Renal cortex interstitium (tissue), 11 donors: ENCODE results near the gene CREB3L4. TPM values are rescaled to one million over a fixed set of nuclear protein-coding genes. Genes with fewer than 3 reads are reported as not detected.

ENCODE experiments used
- DNase-seq, 11 donors: peaks; one replicate each; pipeline ENCODE4 v3.0.0-alpha.2; 2013; ENCODE audit warnings: low read depth in 9 of 11, low spot score in 4 of 11; ENCODE audit errors: extremely low read depth in 1 of 11
- polyA plus RNA-seq, 3 donors: library from polyadenylated mRNA; unstranded; fragments of 120-200 nt; gene quantifications; one replicate each; pipeline ENCODE4 v1.2.1, GENCODE V29; 2013; ENCODE audit not compliant: insufficient read length in 3 of 3

The CREB3L4 gene
- polyA plus RNA-seq, 3 donors = 32.4 to 46.2 (median 34.4) TPM

DNA sequence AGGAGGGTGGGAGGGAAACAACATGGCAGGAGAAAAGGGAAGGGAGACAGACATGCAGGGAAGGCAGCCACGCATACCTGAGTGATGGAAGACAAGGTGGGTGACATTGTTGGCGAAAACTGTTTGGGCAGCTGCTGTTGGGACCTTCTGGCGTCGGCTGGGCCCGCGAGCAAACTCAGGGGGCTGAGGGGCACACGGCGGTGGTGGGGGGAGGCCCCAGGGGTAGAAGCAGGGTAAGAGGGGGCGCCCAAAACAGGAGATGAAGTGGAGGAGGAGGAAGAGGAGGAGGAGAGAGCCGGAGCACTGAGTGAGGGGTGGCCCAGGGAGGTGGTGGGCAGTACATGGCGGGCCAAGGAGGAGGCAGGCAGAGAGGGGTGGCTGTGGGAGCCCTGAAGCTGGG is 16.5 kb upstream of the CREB3L4 start:
- no peak for DNase-seq

DNA sequence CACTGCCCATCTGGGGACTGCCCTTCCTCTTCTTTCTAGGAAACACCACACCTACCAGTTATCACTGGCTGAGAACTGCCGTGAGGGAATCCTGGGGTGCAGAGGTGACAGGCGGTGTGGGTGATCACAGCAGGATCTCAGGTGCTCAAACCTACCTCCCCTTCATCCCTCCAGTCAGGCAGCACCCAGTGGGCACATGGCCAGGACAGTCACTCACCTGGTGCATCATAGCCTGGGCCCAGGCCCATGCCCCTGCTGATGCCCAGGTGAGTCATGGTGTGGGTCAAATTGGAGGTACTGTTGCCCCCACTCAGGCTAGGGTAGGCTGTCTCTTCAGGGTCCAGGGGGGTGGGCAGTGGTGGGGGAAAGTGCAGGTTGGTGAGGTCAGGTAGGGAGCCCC is 15.9 kb upstream of the CREB3L4 start:
- DNase-seq = no peak

DNA sequence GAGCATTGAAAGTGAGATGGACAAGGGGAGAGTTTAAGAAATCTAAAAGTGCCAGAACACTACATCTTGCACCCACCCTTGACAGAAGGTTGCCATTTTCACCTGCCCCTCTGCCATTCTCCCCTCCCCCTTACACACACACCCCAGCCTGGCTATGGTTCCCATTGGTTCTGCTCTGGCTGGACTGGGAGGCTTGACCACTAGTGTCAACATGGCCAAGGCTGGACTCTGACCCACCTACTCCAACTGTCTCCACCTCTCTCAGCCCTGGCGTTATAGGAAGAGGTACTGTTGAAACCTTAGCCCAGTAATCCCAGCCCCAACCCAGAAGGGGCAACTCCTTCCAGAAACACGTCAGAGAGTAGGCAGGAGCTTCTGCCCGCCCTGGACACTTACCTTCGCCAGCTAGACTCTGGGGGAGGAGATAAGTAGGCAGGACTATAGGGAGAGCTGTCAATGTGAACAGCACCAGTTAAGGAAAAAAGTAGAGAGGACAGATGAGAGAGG is 13.8 kb upstream of the CREB3L4 start:
- DNase-seq = no peak

DNA sequence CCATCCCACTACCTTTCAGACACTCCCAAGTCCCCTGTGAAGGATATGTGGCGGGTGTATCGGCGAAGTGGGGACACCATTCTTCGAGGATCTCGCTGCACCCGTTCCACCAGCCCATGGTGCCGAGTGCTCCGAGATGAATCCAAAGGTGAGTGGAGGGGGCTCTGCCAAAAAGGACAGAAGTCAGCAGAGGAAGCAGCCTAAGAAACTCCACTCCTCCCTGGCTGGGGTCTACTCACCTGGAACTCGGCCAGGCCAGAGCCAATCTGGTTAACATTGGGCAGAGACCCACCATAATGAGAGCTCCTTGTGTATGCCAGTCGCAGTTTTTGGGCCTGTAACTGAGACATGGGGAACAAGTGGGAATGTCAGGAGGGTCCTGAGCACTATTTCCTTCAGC is 12.9 kb upstream of the CREB3L4 start:
- no peak for DNase-seq

DNA sequence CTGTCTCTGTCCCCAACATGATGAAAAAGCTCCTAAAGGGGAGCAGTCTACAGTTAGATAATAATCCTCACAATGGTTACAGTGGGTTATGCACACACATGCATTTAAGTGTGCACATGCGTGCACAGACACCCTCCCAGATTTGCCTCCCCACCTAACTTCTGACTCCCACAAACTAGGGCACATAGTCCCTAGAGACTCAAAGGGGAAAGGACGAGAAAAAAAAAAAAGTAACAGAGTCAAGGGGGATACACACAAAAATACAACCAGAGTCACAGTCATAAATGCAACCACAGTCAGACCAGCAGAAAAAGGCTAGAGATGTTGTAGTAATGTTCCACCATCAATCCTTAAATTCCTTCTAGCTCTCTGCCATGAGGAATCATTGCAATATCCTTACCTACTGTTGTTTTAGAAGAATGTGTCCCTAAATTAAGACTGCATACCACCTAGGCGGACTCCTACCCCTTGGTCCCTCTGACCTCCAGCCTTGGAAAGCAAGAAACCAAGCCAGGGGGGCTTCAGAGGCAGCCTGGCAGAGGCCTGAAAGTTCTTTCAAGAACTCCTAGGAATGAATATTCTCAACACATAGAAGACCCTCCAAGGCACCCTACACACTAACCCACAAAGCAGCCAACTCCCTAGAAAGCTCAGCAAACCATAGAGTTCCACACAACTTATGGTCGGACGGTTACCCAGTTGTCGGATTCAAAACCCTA is 10.5 kb upstream of the CREB3L4 start:
- DNase-seq = no peak

DNA sequence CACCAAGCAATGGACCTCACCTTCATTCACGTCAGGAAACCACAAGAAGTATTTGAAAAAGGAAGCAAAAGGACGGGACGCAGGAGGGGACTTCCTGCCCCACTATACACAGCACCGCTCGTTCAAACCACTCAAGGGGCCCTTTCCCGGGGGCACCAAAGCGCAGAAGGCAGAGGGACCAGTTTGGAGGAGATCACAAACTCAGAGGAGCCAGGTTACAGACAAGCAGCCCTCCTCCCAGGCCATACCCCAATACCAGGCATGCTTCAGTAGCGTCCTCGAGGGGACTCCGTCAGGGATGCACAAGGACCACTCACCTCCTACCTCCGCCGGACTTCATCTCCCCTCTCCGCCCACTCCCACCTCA is 10.0 kb upstream of the CREB3L4 start:
- DNase-seq = peak in 1 of 11 donors; percentile 24

DNA sequence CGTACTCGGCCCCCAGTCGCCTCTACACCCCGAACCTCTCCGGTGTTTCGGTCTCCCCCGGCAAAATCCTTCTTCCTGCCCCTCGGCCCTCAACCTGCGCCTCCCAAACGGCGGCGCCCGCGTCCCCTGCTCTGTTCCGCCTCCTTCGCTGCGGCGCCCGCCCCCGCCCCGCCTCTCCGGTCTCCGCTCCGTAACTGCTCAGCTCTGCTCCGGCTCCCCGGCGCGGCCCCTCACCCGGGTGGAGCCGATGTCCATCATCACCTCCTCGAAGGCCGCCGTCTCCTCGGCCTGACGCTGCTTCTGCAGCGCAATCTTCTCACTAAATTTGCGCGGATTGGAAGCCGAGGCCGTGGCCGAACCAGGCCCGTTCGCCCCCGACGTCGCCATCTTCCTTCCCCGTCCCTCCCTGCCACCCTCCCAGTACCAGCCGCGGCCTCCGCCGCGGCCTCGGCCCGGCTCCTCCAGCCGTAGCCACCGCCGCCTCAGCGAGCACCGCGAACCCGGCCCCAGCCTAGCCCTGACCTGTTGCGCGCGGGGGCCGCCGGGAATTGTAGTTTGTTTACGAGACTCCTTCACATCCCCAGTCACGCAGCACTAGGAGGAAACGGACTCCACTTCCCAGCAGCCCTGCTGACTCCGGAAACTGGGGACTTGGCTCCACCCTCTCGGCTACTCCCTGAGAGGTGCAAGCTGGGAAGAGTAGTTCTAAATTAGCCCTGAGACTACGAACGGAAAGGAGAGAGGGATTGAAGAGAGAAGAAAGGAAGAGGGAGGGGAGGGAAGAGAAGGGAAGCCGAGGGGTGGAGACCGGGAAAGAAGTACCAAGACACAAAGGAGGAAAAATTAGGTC is 9.4 kb upstream of the CREB3L4 start, which contains the start of gene CRTC2:
Gene CRTC2 (minus strand): TSS at position 502 of the 850 bp plus-strand sequence. CDS start 115 bp downstream, at position 387.
- DNase-seq = peak; percentile 92 to 99 (median 97)

DNA sequence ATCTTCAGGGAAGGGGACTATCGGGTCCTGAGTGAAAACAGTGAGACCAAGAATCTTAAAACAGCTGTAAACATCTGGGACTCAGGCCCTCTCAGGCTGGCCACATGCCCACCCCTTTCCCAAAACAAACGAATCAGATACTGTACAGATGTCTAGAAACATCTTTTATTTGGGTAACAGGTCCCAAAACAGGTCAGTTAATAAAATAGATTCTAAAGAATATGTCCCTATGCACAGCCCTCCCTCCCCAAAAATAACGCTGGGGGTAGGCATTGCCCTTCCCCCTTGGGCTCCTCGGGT is 8.8 kb upstream of the CREB3L4 start:
- no peak for DNase-seq

DNA sequence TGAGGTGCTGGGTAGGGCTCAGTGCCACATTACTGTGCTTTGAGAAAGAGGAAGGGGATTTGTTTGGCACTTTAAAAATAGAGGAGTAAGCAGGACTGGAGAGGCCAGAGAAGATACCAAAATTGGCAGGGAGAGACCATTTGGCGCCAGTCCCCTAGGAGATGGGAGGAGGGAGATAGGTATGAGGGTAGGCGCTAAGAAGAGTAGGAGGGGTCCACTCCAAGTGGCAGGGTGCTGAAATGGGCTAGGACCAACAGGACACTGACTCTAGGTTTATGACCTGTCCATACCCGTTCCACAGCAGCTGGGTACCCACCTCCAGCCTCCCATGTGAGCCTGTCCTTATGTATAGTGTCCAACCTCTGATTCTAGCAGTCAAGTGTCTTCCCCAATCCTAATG is 8.2 kb upstream of the CREB3L4 start:
- DNase-seq = no peak

DNA sequence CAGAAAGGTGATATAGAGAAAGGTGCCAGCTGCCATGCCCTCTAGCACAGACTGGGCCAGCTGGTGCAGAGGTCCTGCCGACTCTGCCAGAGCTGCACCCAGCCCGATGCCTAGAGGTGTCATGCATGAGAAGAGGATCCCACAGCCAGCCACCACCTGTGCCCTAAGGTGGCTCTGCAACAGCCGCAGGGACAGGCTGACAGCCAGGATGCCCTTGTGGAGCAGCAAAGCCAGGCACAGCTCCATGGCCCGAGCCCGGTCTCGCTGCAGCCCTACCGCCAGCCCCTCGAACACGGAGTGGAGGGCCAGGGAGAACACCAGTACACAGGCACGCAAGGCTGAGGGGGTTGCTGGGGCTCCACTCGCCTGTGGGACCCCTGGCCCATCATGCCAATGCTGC is 7.5 kb upstream of the CREB3L4 start:
- DNase-seq = no peak

DNA sequence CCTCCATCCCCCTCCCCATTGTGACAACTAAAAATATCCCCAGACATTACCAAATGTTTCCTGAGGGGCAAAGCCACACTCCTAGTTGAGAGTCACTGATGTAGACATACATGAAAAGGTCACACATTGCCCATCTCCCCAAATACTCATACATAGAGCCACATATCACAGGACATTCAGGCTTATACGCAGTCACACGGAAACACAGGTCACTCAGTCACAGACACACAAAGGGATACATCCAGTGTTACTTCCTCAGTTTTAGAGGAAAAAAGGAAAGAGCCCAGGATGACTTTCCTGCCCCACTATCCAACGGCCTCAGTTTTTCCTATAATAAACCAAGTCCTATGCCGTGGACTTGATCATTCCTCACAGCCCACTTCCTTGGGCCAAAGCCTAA is 6.3 kb upstream of the CREB3L4 start:
- no peak for DNase-seq

DNA sequence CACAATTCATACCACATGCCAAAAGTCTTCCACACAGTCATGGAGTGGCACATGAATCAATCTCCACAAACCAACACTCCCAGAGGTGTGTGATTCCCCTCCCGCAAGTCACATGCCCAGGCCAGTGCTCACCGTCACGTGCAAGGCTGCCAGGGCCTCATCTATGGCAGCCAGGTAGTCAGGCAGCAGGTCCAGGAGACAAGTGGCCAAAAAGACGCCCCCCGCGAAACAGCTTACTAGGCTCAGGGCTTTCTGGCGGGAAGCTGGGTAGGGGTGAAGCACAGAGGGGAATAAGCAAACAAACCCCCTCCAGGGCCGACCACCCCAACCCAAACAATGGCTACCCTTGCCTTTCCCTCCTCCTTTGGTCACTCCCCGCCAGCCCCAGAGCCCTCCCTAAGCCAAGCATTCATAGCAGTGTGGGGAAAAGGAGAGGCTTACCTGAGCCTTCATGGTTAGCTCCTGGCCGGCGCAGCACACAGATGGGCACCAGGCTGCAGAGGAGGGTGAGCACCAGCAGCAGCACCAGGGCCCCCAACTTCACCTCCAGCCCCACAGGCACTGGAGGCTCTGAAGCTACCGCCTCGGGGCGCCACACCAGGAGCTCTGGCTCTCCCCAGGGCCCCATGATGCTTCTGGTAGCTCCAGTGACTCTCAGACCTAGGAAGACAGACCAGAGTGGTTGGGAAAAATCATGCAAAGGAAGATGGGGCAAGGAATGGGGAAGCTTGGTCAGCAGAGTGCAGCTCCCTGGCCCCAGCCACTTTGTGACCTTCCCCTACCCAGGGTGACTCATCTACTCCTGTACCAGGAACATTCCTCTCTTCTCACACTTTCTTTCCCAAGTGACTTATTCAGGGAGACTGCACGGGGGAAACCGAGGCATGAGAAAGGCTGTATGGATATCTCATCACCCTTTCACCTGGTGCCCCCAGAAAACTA is 5.3 kb upstream of the CREB3L4 start:
- no peak for DNase-seq

DNA sequence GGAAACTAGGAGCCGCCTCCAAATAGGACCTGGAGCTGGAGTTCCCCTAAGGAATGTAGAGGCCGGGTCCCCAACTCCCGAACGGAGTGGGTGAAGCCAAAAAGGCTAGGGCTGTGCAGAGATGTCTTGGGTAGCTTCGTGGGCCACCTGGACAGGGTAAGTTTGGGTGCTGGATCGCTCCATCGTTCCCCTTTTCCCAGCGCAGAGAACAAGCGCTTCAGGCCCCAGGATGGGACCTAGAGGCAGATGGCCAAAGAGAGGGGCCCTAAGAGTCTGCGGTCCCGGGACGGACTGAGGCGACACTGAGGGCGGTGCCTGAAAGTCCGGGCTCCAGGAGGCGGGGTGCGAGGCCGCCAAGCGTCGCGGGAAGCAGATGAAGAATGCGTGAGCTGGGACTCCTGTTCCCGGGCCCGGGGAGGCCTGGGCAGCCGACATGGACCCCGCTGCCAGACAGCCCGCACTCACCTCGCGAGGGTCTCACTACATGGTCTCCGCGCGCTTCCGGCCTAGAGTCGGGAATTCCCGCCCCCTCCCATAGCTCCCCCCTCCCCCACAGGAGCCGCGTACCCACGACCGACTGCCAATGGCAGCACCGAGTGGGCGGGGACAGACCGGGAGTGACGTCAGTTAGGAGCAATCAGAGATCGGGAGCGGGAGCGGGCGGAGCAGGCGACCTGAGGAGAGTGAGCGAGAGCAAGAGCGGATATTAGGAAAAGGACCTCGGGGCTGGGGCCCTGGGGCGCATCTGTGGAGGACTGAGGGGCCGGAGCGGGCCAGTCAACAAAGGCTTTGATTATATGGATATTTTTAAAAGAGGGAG is 4.5 kb upstream of the CREB3L4 start, which contains the start of gene SLC39A1:
Gene SLC39A1 (minus strand): TSS at position 508 of the 820 bp plus-strand sequence. CDS start 822 bp downstream, outside the sequence.
- peak; percentile 97 to 98 (median 98) for DNase-seq

DNA sequence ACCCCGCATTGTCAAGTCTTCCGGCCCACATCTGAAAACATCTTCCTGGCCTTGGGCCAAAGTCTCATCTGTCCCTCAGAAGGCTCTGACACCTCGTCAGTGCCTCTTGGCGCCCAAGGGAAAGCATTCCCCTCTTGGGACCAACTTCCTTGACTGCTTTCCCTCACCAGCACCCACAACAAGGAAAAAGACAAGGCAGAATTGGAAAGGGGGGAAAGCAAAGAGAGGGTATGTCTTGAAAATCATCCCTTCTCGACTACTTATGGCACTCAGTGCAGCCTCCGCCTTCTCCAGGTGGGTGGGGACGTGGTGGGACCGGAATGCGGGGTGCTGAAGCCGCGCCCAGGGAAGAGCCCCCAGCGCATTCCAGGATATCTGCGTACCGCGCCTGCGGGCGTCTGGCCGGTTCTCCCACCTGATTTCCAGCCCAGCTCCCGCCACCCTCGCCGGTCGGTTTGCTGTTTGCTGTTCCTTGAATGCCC is 3.8 kb upstream of the CREB3L4 start:
- DNase-seq = peak in 1 of 11 donors; percentile 55

DNA sequence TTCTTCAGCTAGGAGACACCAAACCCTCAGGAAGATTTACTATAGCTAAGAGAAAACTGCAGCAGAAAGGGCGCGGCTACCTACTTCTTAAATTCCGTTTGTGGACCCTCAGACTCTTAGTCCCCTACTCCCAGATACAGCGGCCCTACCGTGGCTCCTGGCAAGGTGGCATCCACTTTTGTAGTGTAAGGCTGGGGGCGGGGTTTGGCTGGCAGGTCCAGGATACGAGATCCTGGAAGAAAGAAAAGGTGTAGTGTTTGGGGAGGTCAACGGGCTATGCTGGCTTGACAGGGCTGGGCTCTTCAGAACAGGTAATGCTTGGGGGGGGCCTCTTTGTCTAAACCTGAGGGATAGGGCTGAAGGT is 280 bp downstream of the CREB3L4 start:
- no peak for DNase-seq

DNA sequence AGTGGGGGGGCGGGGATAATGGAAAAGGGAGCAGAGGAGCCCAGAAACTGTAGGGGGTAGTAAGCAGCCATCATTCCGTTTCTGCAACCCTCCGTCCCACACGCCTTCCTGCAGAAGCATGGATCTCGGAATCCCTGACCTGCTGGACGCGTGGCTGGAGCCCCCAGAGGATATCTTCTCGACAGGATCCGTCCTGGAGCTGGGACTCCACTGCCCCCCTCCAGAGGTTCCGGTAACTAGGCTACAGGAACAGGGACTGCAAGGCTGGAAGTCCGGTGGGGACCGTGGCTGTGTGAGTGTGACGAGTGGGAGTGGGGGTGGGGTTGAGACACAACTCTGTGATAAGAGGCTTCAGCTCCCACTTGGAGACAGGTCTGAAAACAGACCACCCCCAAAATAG is 706 bp downstream of the CREB3L4 start:
- no peak for DNase-seq

DNA sequence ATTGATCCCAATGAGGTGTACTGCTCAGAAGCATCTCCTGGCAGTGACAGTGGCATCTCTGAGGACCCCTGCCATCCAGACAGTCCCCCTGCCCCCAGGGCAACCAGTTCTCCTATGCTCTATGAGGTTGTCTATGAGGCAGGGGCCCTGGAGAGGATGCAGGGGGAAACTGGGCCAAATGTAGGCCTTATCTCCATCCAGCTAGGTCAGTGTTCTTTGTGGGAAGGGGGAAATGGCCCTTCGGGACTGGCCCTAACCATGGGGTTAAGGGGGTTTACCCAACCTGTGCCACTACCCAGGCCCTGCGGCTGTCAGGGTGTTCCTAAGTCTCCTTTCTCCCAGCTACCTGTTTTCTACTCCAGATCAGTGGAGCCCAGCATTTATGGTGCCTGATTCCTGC is 1.3 kb downstream of the CREB3L4 start:
- no peak for DNase-seq

DNA sequence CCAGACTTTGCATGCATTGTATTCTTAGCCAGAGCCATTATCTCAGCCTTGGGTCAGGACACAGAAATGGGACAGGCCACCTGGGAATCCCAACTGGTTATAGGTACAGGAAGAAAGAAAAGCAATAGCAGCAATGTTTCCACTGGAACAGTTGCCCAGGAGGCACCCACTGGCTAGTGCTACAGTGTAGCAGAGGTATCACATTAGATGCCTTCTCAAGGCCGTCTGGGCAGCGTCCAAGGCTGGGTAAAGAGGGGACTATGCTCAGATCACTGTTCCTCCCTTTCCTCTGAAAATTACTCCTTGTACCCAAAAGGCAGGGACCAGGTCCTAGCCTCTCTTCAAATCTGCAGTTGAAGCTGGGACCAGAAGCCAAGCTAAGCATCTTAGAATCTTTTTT is 2.6 kb downstream of the CREB3L4 start:
- no peak for DNase-seq
